Bronchial epithelial cell (primary cell): Measurements from ENCODE around the gene TNNT2. TPM values are rescaled to one million over a fixed set of nuclear protein-coding genes. Genes with fewer than 3 reads are reported as not detected.
A peak's percentile ranks its signal among the peaks of the same experiment; 100 is the strongest.

Source experiments
- DNase-seq: peaks from one replicate; pipeline ENCODE4 v3.0.0-alpha.2; 2010; ENCODE audit warnings: low read depth
- FAIRE-seq: peaks from 2 replicates; lab custom pipeline; 2011; peaks lifted over from hg19 to GRCh38; lab: Jason Lieb, UNC
- H3K27me3 ChIP-seq: 2 replicates; pipeline ENCODE4 v1.5.1; 2011; ENCODE audit warnings: low read length; ENCODE audit not compliant: control insufficient read depth, insufficient read depth
- H3K36me3 ChIP-seq: 2 replicates; pipeline ENCODE4 v1.5.1; 2011; ENCODE audit warnings: low read length; ENCODE audit not compliant: control insufficient read depth, insufficient read depth
- H3K4me3 ChIP-seq: 2 replicates; pipeline ENCODE4 v1.5.1; 2011; ENCODE audit warnings: mild to moderate bottlenecking, low read depth, low read length, control low read depth
- total RNA-seq: library from RNA; depleted of rRNA; stranded (reverse); fragments of >200 nt; gene quantifications from 2 replicates; pipeline ENCODE4 v1.2.1, GENCODE V29; 2014
- TF ChIP-seq, protein P1 (sequence below): IDR thresholded peaks from 2 replicates; pipeline ENCODE4 v1.5.1; 2011; ENCODE audit warnings: mild to moderate bottlenecking, moderate library complexity, low read length, control low read depth, inconsistent platforms; ENCODE audit not compliant: insufficient read depth, severe bottlenecking

TNNT2 gene
- total RNA-seq, 1 donor from 2014 or later: 0.26 TPM

DNA sequence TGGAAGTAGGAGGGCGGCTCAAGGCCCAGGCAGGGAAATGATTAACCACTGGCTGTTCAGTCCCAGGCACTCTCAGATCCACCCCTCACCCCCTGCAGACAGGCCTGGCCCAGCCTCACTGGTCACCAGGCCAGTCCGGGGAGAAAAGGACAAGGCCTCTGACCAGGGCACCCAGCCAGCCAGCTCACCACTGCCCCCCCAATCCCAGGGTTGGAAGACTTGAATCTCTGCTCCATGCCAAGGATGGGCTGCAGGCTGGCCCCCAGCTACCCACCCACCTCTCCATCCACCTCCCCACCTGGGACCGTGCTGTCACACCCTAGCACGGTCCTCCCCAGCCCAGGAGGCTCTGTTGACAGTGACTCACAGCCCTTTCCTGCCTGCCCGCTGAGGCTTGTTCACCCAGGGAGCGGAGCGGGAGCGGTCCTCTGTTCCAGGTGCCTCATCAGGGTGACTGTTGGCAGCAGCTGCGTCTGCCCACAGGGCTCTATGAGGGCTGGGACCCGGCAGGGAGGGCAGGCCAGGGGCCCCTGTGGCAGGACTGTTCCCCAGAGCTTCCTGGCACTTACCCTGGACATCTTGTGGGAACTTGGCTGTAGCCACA lies 19.5 kb upstream of the TNNT2 start:
- DNase-seq (peak; percentile 93), FAIRE-seq (no peak)
- TF ChIP-seq, protein P1, sequence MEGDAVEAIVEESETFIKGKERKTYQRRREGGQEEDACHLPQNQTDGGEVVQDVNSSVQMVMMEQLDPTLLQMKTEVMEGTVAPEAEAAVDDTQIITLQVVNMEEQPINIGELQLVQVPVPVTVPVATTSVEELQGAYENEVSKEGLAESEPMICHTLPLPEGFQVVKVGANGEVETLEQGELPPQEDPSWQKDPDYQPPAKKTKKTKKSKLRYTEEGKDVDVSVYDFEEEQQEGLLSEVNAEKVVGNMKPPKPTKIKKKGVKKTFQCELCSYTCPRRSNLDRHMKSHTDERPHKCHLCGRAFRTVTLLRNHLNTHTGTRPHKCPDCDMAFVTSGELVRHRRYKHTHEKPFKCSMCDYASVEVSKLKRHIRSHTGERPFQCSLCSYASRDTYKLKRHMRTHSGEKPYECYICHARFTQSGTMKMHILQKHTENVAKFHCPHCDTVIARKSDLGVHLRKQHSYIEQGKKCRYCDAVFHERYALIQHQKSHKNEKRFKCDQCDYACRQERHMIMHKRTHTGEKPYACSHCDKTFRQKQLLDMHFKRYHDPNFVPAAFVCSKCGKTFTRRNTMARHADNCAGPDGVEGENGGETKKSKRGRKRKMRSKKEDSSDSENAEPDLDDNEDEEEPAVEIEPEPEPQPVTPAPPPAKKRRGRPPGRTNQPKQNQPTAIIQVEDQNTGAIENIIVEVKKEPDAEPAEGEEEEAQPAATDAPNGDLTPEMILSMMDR: no peak
- H3K4me3 ChIP-seq: peak overlapping the region; percentile 85
- H3K27me3 ChIP-seq: no peaks in the 10 kb centered on the region
- H3K36me3 ChIP-seq: peaks cover 15% of the 10 kb centered on the region

DNA sequence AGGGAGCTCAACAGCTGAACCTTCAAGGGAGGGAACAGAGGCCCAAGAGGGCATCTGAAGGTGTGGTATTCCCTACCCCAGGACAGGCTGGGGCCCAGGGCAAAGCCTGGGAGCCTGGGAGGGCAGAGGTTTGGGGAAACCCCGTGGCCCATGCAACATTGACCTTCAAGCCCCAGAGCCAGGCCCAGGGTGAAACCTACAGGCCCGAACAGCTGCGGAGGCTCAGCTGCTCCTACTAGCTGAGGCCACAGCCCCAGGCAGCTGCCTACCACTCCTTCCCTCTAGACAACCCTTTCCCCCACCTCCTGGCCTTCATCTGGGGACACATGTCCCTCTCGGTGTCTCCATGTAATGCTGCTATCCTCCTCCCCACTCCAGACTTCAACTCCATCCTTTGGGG lies 18.5 kb upstream of the TNNT2 start:
- Histone ChIP-seq H3K27me3 (no peaks in the 10 kb centered on the region), H3K4me3 (no peak overlapping the region), H3K36me3 (peaks cover 23% of the 10 kb centered on the region)
- FAIRE-seq (no peak), DNase-seq (no peak)
- TF ChIP-seq, protein P1: no peak

DNA sequence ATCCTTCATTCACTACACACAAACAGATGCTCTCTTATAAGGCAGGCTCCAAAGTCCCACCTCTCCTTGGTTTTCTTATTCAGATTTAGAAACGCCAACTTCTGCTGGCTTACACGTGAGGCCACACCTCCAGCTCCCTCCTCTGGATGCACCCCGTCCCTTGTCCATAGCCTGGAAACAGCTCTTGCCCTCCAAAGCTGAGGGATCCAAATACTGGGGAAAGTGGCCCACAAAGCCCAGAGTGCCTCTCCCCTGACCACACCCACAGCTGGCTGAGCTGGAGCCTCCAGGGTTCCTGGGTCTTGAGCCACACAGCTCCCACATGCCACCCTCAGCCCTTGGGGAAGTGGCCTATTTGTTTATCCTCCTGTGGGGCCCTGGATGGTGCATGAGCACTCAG lies 17.1 kb upstream of the TNNT2 start:
- no peak overlapping the region for H3K4me3 ChIP-seq
- peaks cover 23% of the 10 kb centered on the region for H3K36me3 ChIP-seq
- DNase-seq (no peak), FAIRE-seq (no peak)
- TF ChIP-seq, protein P1: no peak
- no peaks in the 10 kb centered on the region for H3K27me3 ChIP-seq

DNA sequence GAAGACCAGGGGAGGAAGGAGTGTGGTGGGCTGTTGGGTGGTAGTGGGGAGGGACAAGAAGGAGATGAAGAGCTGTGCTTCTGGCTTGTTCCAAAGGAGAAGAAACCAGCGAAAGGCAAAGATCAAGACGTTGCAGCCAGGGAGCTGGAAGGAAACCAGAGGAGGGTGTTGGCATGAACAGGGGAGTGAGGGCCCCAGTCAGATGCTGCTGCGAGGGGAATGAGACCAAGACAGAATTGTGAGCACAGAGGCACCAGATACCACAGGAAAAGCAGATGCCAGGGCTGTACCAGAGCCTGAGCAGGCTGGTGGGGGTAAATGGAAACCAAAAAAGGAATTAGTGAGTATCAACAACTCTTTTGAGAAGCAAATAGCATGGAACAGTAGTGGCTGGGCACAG lies 15.6 kb upstream of the TNNT2 start:
- TF ChIP-seq, protein P1: no peak
- FAIRE-seq (no peak), DNase-seq (no peak)
- Histone ChIP-seq H3K4me3 (no peak overlapping the region), H3K27me3 (no peaks in the 10 kb centered on the region), H3K36me3 (peaks cover 27% of the 10 kb centered on the region)

DNA sequence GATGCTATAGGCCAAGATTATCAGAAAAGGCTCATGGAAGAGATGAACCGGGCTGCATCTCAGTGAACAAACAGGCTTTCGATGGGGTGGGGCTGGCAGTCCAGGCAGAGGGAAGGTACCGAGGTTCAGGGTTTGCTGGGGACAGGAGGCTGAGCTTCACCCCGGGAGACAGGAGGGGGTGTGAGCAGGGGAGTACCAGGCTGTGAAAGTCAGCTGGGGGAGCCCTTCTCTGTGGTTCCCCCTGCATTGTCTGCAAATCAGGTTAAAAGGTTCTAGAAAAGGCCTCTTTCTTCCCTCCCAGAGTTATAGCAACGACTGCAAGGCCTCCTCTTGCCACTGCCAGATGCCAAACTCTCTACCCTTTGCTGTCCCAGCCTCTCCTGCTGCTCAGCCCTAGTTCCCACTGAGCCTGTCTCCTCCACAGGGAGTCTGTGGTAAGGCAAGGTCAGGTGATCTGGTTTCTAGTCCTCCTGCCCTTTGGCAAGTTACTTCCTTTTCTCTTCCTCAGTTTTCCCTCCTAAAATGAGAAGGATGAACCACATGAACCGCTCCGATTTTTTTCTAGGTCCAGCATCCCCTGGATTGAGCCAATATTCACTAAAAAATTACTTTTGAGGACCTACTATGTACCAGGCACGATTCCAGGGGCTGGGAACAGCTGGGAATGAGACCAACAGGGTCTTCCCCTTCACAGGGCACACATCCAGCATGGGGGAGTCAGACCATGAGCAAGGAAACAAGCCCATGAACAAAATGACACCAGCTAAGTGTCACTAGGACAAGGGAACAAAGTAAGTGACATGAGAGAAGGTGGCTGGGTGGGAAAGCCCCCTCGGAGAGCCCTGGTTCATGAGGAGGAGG lies 14.4 kb upstream of the TNNT2 start:
- FAIRE-seq (peak; percentile 52), DNase-seq (no peak)
- peaks cover 32% of the 10 kb centered on the region for H3K36me3 ChIP-seq
- TF ChIP-seq, protein P1: no peak
- H3K27me3 ChIP-seq: no peaks in the 10 kb centered on the region
- H3K4me3 ChIP-seq: no peak overlapping the region
